OCI-LY1 (cell line): ENCODE data around the gene AFTPH.

Experiments
- EZH2 ChIP-seq: fragments of 200-600 bp; sonication (generic), shearing (Covaris generic); IDR thresholded peaks from 2 replicates; pipeline ENCODE4 v1.8.0; 2017; ENCODE audit warnings: borderline replicate concordance, mixed run types, mild to moderate bottlenecking, antibody characterized with exemption, low read length, moderate library complexity, mixed read lengths
- TF ChIP-seq, protein P1 (sequence below): fragments of 200-600 bp; sonication (generic), shearing (Covaris generic); IDR thresholded peaks from 2 replicates; pipeline ENCODE4 v1.5.1; 2017; ENCODE audit warnings: mild to moderate bottlenecking, antibody characterized with exemption, low read length, moderate library complexity, mixed read lengths

DNA sequence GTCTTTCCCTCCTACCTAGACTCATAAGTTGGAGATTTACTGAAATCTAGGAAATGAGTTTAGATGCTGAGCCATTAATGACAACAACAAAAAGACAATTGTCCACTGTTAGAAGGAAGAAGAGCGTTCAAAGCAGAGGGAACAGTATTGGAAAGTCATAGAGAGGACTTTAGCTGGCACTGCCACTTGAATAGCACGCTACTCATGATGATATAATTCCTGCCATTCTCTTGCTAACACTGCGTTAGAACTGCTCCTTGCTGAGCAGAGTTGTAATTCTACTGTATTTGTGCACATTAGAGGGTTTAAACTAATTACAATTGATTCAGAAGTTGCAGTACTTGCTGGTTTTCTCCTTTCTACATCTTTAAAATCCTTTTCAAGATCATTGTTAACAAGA, 9.0 kb upstream of the AFTPH start:
- TF ChIP-seq, protein P1, sequence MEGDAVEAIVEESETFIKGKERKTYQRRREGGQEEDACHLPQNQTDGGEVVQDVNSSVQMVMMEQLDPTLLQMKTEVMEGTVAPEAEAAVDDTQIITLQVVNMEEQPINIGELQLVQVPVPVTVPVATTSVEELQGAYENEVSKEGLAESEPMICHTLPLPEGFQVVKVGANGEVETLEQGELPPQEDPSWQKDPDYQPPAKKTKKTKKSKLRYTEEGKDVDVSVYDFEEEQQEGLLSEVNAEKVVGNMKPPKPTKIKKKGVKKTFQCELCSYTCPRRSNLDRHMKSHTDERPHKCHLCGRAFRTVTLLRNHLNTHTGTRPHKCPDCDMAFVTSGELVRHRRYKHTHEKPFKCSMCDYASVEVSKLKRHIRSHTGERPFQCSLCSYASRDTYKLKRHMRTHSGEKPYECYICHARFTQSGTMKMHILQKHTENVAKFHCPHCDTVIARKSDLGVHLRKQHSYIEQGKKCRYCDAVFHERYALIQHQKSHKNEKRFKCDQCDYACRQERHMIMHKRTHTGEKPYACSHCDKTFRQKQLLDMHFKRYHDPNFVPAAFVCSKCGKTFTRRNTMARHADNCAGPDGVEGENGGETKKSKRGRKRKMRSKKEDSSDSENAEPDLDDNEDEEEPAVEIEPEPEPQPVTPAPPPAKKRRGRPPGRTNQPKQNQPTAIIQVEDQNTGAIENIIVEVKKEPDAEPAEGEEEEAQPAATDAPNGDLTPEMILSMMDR, result no peak
- TF ChIP-seq EZH2, result no peak
